LNCaP clone FGC (cell line): Measurements from ENCODE around the gene HRCT1.

ENCODE experiments used
- DNase-seq: peaks from one replicate; pipeline ENCODE4 v3.0.0-alpha.2; 2011; ENCODE audit warnings: low read depth
- H3K4me3 ChIP-seq: 2 replicates; pipeline ENCODE4 v1.5.1; 2011; ENCODE audit warnings: mild to moderate bottlenecking, low read depth, low read length, control low read depth
- TF ChIP-seq, protein P1 (sequence below): IDR thresholded peaks from 2 replicates; pipeline ENCODE4 v1.5.1; 2012; ENCODE audit warnings: mild to moderate bottlenecking; ENCODE audit not compliant: control insufficient read depth, insufficient read depth; ENCODE audit errors: extremely low read depth

HRCT1 gene

DNA sequence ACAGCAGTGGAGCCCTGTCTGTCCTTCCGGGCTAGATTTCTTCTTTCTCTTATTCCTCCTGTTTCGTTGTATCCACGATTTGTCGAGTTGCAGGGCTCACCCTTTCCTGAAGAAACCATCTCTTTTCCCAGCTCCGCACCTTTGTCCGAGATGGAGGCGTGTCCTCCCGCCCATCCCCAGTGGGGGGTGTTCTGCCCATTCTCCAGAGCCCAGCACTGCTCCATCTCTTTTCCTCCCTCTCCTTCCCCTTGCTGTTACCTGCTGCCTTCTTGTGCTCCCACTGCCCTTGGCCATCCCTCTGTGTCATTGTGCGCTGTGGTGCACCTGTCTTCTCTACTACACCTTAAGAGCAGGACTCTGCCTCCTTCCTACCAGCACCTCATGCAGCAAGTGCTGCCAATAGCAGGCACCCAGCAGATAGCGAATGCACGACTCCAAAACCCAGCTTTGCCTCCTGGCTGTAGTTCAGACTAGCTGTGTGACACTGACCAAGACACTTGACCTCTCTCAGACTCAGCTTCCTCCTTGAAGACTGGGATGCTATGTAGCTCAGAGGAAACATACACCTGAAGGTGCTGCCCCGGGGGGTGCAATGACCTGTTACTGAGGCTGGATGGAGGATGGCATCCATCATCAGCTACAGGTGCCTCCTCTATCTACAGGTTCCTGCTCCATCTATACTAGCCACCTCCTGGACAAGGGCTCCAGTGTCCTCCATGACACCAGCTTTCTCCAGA, 44.7 kb upstream of the HRCT1 start:
- TF ChIP-seq, protein P1, sequence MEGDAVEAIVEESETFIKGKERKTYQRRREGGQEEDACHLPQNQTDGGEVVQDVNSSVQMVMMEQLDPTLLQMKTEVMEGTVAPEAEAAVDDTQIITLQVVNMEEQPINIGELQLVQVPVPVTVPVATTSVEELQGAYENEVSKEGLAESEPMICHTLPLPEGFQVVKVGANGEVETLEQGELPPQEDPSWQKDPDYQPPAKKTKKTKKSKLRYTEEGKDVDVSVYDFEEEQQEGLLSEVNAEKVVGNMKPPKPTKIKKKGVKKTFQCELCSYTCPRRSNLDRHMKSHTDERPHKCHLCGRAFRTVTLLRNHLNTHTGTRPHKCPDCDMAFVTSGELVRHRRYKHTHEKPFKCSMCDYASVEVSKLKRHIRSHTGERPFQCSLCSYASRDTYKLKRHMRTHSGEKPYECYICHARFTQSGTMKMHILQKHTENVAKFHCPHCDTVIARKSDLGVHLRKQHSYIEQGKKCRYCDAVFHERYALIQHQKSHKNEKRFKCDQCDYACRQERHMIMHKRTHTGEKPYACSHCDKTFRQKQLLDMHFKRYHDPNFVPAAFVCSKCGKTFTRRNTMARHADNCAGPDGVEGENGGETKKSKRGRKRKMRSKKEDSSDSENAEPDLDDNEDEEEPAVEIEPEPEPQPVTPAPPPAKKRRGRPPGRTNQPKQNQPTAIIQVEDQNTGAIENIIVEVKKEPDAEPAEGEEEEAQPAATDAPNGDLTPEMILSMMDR = no peak
- H3K4me3 ChIP-seq = no peak overlapping the region
- DNase-seq = no peak

- no peak for DNase-seq
Observed at GRCh38 chr9:35862328-35862727, 43.7 kb upstream of the HRCT1 start.

DNA sequence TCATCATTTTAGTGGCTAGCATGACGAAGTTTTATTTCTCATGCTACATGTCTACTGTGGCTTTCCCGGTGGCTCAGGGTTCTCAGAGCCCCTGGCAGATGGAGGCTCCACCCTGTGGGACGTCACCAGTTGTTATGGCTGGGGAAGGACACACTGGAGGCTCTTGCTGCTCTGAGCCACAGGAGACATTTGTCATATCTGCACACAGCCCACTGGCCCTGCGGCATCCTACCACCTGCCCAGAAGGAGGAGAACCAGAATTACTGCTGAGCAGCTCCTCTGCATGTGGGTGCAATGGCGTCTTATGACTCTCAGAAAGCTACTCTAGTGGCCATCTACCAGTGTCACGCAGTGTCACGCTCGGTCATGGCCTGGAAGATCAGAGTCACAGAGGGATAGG, 42.4 kb upstream of the HRCT1 start:
- H3K4me3 ChIP-seq = no peak overlapping the region
- TF ChIP-seq, protein P1 = no peak
- DNase-seq = no peak

More at GRCh38 chr9:35862328-35862727, 43.7 kb upstream of the HRCT1 start:
- no peak overlapping the region for H3K4me3 ChIP-seq
- TF ChIP-seq, protein P1 = no peak

DNA sequence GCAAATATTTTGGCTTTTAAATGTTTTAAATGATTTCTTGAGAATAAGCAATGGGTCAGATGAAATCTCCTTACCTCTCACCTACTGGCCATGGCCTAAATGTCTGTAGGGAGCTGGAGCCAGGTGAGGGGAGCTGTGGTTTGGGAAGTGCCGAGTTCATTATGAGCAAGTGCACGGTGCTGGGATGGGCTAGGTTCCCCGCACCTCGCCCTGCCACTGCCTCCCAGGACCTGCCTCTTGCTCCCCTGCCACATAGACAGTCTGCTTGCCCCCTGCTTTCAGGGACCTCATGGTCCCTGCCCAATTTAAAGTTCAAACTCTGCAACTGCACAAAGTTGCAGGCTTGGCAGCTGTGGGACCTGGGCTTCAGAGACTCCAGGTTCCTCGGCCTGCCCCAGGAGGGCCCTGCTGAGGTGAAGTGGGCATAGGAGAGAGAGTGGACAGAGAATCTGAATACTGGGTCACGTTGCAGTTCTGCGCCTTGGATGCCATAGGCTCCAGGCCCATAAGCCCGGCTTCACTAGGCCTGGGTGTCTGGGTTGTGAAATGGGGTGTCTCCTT, 41.2 kb upstream of the HRCT1 start:
- no peak overlapping the region for H3K4me3 ChIP-seq
- no peak for DNase-seq
- TF ChIP-seq, protein P1 = no peak

GRCh38 chr9:35867538-35867937, 38.5 kb upstream of the HRCT1 start:
- H3K4me3 ChIP-seq = no peak overlapping the region
- TF ChIP-seq, protein P1 = no peak
- no peak for DNase-seq

- DNase-seq = no peak
- no peak overlapping the region for H3K4me3 ChIP-seq
- TF ChIP-seq, protein P1 = no peak
Observed at GRCh38 chr9:35868933-35869332, 37.1 kb upstream of the HRCT1 start.
